GM23248 (cell line): ENCODE results near the gene PRKD3. TPM values are rescaled to one million over a fixed set of nuclear protein-coding genes. Genes with fewer than 3 reads are reported as not detected.
"Not testable (repeated sequence)": the region's sequence is repeated elsewhere in the genome, so short reads cannot be mapped to it uniquely, and the experiment has no call there.

Experiments
- DNase-seq: peaks from one replicate; pipeline ENCODE4 v3.0.0-alpha.2; 2015
- H2AFZ ChIP-seq: fragments of 200-600 bp; sonication (generic); 2 replicates; pipeline ENCODE4 v1.6.1; 2016; ENCODE audit warnings: antibody characterized with exemption
- H3F3A ChIP-seq: fragments of 200-600 bp; sonication (generic); 2 replicates; pipeline ENCODE4 v1.6.1; 2016; ENCODE audit warnings: mild to moderate bottlenecking, antibody characterized with exemption, mixed run types; ENCODE audit not compliant: insufficient read depth
- H3K27ac ChIP-seq: fragments of 200-600 bp; sonication (generic); 2 replicates; pipeline ENCODE4 v1.5.1; 2016; ENCODE audit warnings: mild to moderate bottlenecking
- H3K27me3 ChIP-seq: fragments of 200-600 bp; sonication (generic); replicated peaks from 2 replicates; pipeline ENCODE4 v1.6.1; 2016; ENCODE audit warnings: mild to moderate bottlenecking; ENCODE audit not compliant: insufficient read depth
- H3K36me3 ChIP-seq: fragments of 200-600 bp; sonication (generic); 2 replicates; pipeline ENCODE4 v1.6.1; 2016; ENCODE audit warnings: low read depth, mild to moderate bottlenecking
- H3K4me1 ChIP-seq: fragments of 200-600 bp; sonication (generic); 2 replicates; pipeline ENCODE4 v1.6.1; 2016; ENCODE audit warnings: mild to moderate bottlenecking; ENCODE audit not compliant: insufficient read depth
- H3K4me2 ChIP-seq: fragments of 200-600 bp; sonication (generic); one replicate; pipeline ENCODE4 v1.6.1; 2016; ENCODE audit warnings: mild to moderate bottlenecking; ENCODE audit not compliant: unreplicated experiment
- H3K4me3 ChIP-seq: fragments of 200-600 bp; sonication (generic); 2 replicates; pipeline ENCODE4 v1.5.1; 2016; ENCODE audit warnings: mild to moderate bottlenecking
- H3K79me2 ChIP-seq: fragments of 200-600 bp; sonication (generic); 2 replicates; pipeline ENCODE4 v1.6.1; 2016; ENCODE audit warnings: mild to moderate bottlenecking; ENCODE audit not compliant: insufficient read depth
- H3K9ac ChIP-seq: fragments of 200-600 bp; sonication (generic); 2 replicates; pipeline ENCODE4 v1.6.1; 2016; ENCODE audit warnings: mild to moderate bottlenecking
- H3K9me2 ChIP-seq: fragments of 200-600 bp; sonication (generic); 2 replicates; pipeline ENCODE4 v1.6.1; 2016; ENCODE audit warnings: mixed run types, mild to moderate bottlenecking, moderate library complexity; ENCODE audit not compliant: insufficient read depth
- H3K9me3 ChIP-seq: fragments of 200-600 bp; sonication (generic); one replicate; pipeline ENCODE4 v1.6.1; 2017; ENCODE audit warnings: low read depth
- H4K20me1 ChIP-seq: fragments of 200-600 bp; sonication (generic); 2 replicates; pipeline ENCODE4 v1.6.0; 2016; ENCODE audit not compliant: insufficient read depth
- EZH2 ChIP-seq: fragments of 200-600 bp; sonication (generic); IDR thresholded peaks from 2 replicates; pipeline ENCODE4 v1.6.1; 2018; ENCODE audit warnings: antibody characterized with exemption, mild to moderate bottlenecking; ENCODE audit not compliant: insufficient read depth, poor library complexity, severe bottlenecking
- EZH2phosphoT487 ChIP-seq: fragments of 200-600 bp; sonication (generic); IDR thresholded peaks from 2 replicates; pipeline ENCODE4 v1.6.1; 2018; ENCODE audit warnings: antibody characterized with exemption, moderate library complexity, mild to moderate bottlenecking, low read depth; ENCODE audit not compliant: insufficient read depth
- WGBS, 2 experiments: methylation state at CpG; one replicate each; pipeline ENCODE4 v1.1.6; 2015 to 2017; ENCODE audit warnings: low lambda C conversion rate in 2 of 2, low coverage in 1 of 2; ENCODE audit errors: missing lambda C conversion rate in 2 of 2; 5-methylcytosine and 5-hydroxymethylcytosine counted together
- in situ Hi-C: fragments of 300-500 bp; cut with MboI; formaldehyde crosslinking; loops from 2 replicates; pipeline ENCODE4 v1.15.0; 2020
- polyA plus RNA-seq: library from polyadenylated mRNA; unstranded; fragments of >200 nt; fragmentation: Nextera tagmentation; extraction: Ambion mirVana; gene quantifications from 2 replicates; pipeline ENCODE4 v1.2.1, GENCODE V29; 2016
- total RNA-seq: library from RNA; depleted of rRNA; stranded (reverse); fragments of >200 nt; shearing (Covaris generic); gene quantifications from 2 replicates; pipeline ENCODE4 v1.2.3, GENCODE V29; 2014

The PRKD3 gene
- total and polyA plus RNA-seq, 2 experiments from 2014 or later = 19.7 to 74.0 TPM

GRCh38 chr2:37295469-37296073, 29.1 kb downstream of the PRKD3 start:
- Histone ChIP-seq H3K9ac (no peak overlapping the region), H3K4me2 (no peak overlapping the region), H3F3A (peaks cover 5% of the 10 kb centered on the region; the same call in 1 of the 2 replicates), H3K36me3 (peaks cover 8% of the 10 kb centered on the region), H3K9me2 (no peaks in the 10 kb centered on the region), H3K27me3 (no peaks in the 10 kb centered on the region), H3K9me3 (no peaks in the 10 kb centered on the region), H4K20me1 (no peaks in the 10 kb centered on the region), H3K27ac (no peak overlapping the region), H3K4me1 (no peaks in the 10 kb centered on the region), H2AFZ (no peak overlapping the region), H3K79me2 (peaks cover 95% of the 10 kb centered on the region), H3K4me3 (no peak overlapping the region)
- no peak for DNase-seq
- in situ Hi-C loops = no loop called here
- TF ChIP-seq EZH2phosphoT487 (no peak), EZH2 (no peak)
- 97 to 100% methylated on average over 1 of the region's 1 CpG for WGBS, 2 experiments

GRCh38 chr2:37294858-37295257, 29.8 kb downstream of the PRKD3 start:
- H2AFZ ChIP-seq, H3K4me2 ChIP-seq, H3K9ac ChIP-seq, H4K20me1 ChIP-seq, H3K9me2 ChIP-seq, H3K27me3 ChIP-seq, in situ Hi-C loops, H3F3A ChIP-seq, H3K9me3 ChIP-seq, H3K27ac ChIP-seq, H3K4me1 ChIP-seq, DNase-seq, H3K4me3 ChIP-seq: not testable (repeated sequence)
- H3K36me3 ChIP-seq = peaks cover 15% of the 10 kb centered on the region
- 97 to 98% methylated on average over 2 of the region's 2 CpGs for whole genome bisulfite sequencing, 2 experiments
- H3K79me2 ChIP-seq = peaks cover 93% of the 10 kb centered on the region

- 98 to 99% methylated on average over 2 of the region's 2 CpGs for WGBS, 2 experiments
- DNase-seq = no peak
- Histone ChIP-seq H3K9me2 (no peaks in the 10 kb centered on the region), H3K79me2 (peaks cover 61% of the 10 kb centered on the region), H4K20me1 (no peaks in the 10 kb centered on the region), H3K9me3 (no peaks in the 10 kb centered on the region), H3K4me3 (no peak overlapping the region), H3K4me1 (no peaks in the 10 kb centered on the region), H3K27me3 (no peaks in the 10 kb centered on the region), H3K9ac (no peak overlapping the region), H3K27ac (no peak overlapping the region), H3F3A (no peaks in the 10 kb centered on the region), H3K36me3 (peaks cover 25% of the 10 kb centered on the region), H2AFZ (no peak overlapping the region), H3K4me2 (no peak overlapping the region)
- in situ Hi-C loops = no loop called here
- TF ChIP-seq EZH2 = no peak
- no peak for TF ChIP-seq EZH2phosphoT487
These were observed 33.0 kb downstream of the PRKD3 start for GRCh38 chr2:37291680-37292079.

DNA sequence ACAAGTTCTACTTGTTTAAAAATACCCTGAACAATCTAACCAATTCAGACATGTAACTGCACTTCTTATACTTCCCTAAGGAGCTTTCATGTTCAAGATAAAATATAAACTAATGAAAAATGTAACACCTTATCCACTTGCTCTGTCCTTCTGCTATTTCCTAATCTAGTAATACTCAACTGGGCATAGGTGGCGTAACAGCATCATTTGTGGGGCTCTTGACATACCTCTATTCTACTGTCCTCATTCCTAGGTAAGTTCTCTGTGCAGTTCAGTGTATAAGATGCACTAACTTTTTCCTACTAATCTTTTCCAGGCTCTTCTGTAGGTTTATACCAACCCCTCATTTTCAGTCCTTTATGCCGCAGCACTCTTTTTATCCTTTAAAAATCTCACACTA, 36.7 kb downstream of the PRKD3 start:
- WGBS, 2 experiments = 96% methylated on average over 2 of the region's 2 CpGs

GRCh38 chr2:37284381-37284780, 40.3 kb downstream of the PRKD3 start:
- H3K9me2 ChIP-seq = no peaks in the 10 kb centered on the region
- peak; percentile 11 for DNase-seq
- no peak overlapping the region for H2AFZ ChIP-seq
- H3K9me3 ChIP-seq = no peaks in the 10 kb centered on the region
- no peaks in the 10 kb centered on the region for H4K20me1 ChIP-seq
- TF ChIP-seq EZH2 (no peak), EZH2phosphoT487 (no peak)
- no peak overlapping the region for H3K27ac ChIP-seq
- in situ Hi-C loops = no loop called here
- H3K4me3 ChIP-seq = no peak overlapping the region
- peak overlapping the region; percentile 10 for H3K4me2 ChIP-seq
- H3K27me3 ChIP-seq = no peaks in the 10 kb centered on the region
- peaks cover 28% of the 10 kb centered on the region for H3K4me1 ChIP-seq
- H3K9ac ChIP-seq = no peak overlapping the region
- H3K79me2 ChIP-seq = 0 out of 2 replicates have a peak, but pooled peaks cover 11% of the 10 kb centered on the region
- peaks cover 31% of the 10 kb centered on the region for H3K36me3 ChIP-seq
- peaks cover 27% of the 10 kb centered on the region for H3F3A ChIP-seq

More for the DNA sequence above, 36.7 kb downstream of the PRKD3 start:
- H3K36me3 ChIP-seq = peaks cover 29% of the 10 kb centered on the region
- H3F3A ChIP-seq = peaks cover 22% of the 10 kb centered on the region
- no peak overlapping the region for H3K4me3 ChIP-seq
- H3K9ac ChIP-seq = no peak overlapping the region
- no peak overlapping the region for H3K27ac ChIP-seq
- in situ Hi-C loops = no loop called here
- no peaks in the 10 kb centered on the region for H3K27me3 ChIP-seq
- H2AFZ ChIP-seq = no peak overlapping the region
- H3K9me2 ChIP-seq = no peaks in the 10 kb centered on the region
- peaks cover 24% of the 10 kb centered on the region for H3K79me2 ChIP-seq
- no peaks in the 10 kb centered on the region for H3K9me3 ChIP-seq
- TF ChIP-seq EZH2 (no peak), EZH2phosphoT487 (no peak)
- H3K4me1 ChIP-seq = peaks cover 21% of the 10 kb centered on the region
- DNase-seq = no peak
- no peak overlapping the region for H3K4me2 ChIP-seq
- H4K20me1 ChIP-seq = no peaks in the 10 kb centered on the region
